Breast epithelium (tissue), 4 donors: ENCODE results near the gene KRTAP10-10. TPM values are rescaled to one million over a fixed set of nuclear protein-coding genes. Genes with fewer than 3 reads are reported as not detected.
"Not testable (repeated sequence)": the region's sequence is repeated elsewhere in the genome, so short reads cannot be mapped to it uniquely, and the experiment has no call there.

Source experiments
- DNase-seq, 2 donors: peaks; one replicate each; pipeline ENCODE4 v3.0.0-alpha.2; 2019; ENCODE audit warnings: low spot score in 2 of 2
- H3K27ac ChIP-seq, 2 donors: fragments of 200-600 bp; sonication (generic) in 1 of 2; one replicate each; pipeline ENCODE4 v1.5.1; 2016 to 2019; ENCODE audit warnings: mild to moderate bottlenecking in 1 of 2
- H3K27me3 ChIP-seq, 2 donors: fragments of 200-600 bp; sonication (generic) in 1 of 2; one replicate each; pipeline versions ENCODE4 v1.5.1 to v1.6.0; 2017 to 2019; ENCODE audit warnings: control low read depth in 1 of 2, mild to moderate bottlenecking in 1 of 2
- H3K36me3 ChIP-seq: fragments of 200-600 bp; one replicate; pipeline ENCODE4 v1.5.1; 2019
- H3K4me1 ChIP-seq, 2 donors: fragments of 200-600 bp; sonication (generic); one replicate each; pipeline ENCODE4 v1.5.1; 2016 to 2019; ENCODE audit warnings: control low read depth in 1 of 2
- H3K4me3 ChIP-seq, 3 donors: fragments of 200-600 bp; sonication (generic); 1 replicate in 2 of 3; 2 replicates in 1 of 3; pipeline ENCODE4 v1.5.1; 2016 to 2019; ENCODE audit warnings: mild to moderate bottlenecking in 3 of 3, moderate library complexity in 2 of 3
- H3K9me3 ChIP-seq, 2 donors: fragments of 200-600 bp; sonication (generic) in 1 of 2; one replicate each; pipeline ENCODE4 v1.5.1; 2016 to 2019; ENCODE audit warnings: control low read depth in 1 of 2
- POLR2A ChIP-seq: fragments of 450-650 bp; IDR thresholded peaks from one replicate; pipeline ENCODE4 v1.6.1; 2016; ENCODE audit warnings: antibody characterized with exemption, mild to moderate bottlenecking, moderate library complexity
- POLR2AphosphoS5 ChIP-seq, 3 donors: sonication (generic); formaldehyde crosslinking; IDR thresholded peaks; one replicate each; pipeline ENCODE4 v1.6.1; 2017; ENCODE audit warnings: antibody characterized with exemption in 3 of 3
- intact Hi-C: fragments of 100-400 bp; cut with DNase I; formaldehyde crosslinking; loops from one replicate; pipeline ENCODE4 v1.15.1; 2023; ENCODE audit warnings: low total_unique reads
- total RNA-seq, 3 donors: library from RNA; depleted of rRNA; stranded (reverse); fragments of >200 nt; gene quantifications; one replicate each; pipeline ENCODE4 v1.1.0, GENCODE V29; 2016
- TF ChIP-seq, protein P1 (sequence below), 3 donors: fragments of 450-650 bp; IDR thresholded peaks; one replicate each; pipeline ENCODE4 v1.5.1; 2016 to 2017; ENCODE audit warnings: antibody characterized with exemption in 3 of 3, mild to moderate bottlenecking in 3 of 3, moderate library complexity in 3 of 3

KRTAP10-10 gene
- total RNA-seq, 3 donors from 2014 or later, result not detected

- no peak overlapping the region for H3K27ac ChIP-seq
- H3K27me3 ChIP-seq, result peaks cover 0 to 17% of the 10 kb centered on the region in 2 donors
- no peak overlapping the region for H3K4me3 ChIP-seq
- no peak for DNase-seq
- peaks cover 38 to 42% of the 10 kb centered on the region in 2 donors for H3K9me3 ChIP-seq
- TF ChIP-seq, protein P1, sequence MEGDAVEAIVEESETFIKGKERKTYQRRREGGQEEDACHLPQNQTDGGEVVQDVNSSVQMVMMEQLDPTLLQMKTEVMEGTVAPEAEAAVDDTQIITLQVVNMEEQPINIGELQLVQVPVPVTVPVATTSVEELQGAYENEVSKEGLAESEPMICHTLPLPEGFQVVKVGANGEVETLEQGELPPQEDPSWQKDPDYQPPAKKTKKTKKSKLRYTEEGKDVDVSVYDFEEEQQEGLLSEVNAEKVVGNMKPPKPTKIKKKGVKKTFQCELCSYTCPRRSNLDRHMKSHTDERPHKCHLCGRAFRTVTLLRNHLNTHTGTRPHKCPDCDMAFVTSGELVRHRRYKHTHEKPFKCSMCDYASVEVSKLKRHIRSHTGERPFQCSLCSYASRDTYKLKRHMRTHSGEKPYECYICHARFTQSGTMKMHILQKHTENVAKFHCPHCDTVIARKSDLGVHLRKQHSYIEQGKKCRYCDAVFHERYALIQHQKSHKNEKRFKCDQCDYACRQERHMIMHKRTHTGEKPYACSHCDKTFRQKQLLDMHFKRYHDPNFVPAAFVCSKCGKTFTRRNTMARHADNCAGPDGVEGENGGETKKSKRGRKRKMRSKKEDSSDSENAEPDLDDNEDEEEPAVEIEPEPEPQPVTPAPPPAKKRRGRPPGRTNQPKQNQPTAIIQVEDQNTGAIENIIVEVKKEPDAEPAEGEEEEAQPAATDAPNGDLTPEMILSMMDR (IDR thresholded peaks at IDR 0.05), result no peak
- TF ChIP-seq POLR2AphosphoS5 (IDR thresholded peaks at IDR 0.05) (no peak), POLR2A (no peak)
- H3K4me1 ChIP-seq, result no peaks in the 10 kb centered on the region
- intact Hi-C loops, result no loop called here
- H3K36me3 ChIP-seq, result no peaks in the 10 kb centered on the region
These were observed 8.3 kb upstream of the KRTAP10-10 start for GRCh38 chr21:44628707-44629391.

GRCh38 chr21:44630440-44630839 lies 6.7 kb upstream of the KRTAP10-10 start:
- no peak for DNase-seq
- Histone ChIP-seq H3K36me3 (no peaks in the 10 kb centered on the region), H3K27me3 (peaks cover 0 to 17% of the 10 kb centered on the region in 2 donors), H3K4me3 (no peak overlapping the region), H3K9me3 (peaks cover 29 to 30% of the 10 kb centered on the region in 2 donors), H3K4me1 (no peaks in the 10 kb centered on the region), H3K27ac (no peak overlapping the region)
- intact Hi-C loops, result no loop called here
- no peak for TF ChIP-seq POLR2A
- no peak for TF ChIP-seq POLR2AphosphoS5 (IDR thresholded peaks at IDR 0.05)
- TF ChIP-seq, protein P1 (IDR thresholded peaks at IDR 0.05), result no peak

- Histone ChIP-seq H3K9me3 (peaks cover 29 to 30% of the 10 kb centered on the region in 2 donors), H3K4me3 (no peak overlapping the region), H3K27me3 (peaks cover 0 to 8% of the 10 kb centered on the region in 2 donors), H3K27ac (no peak overlapping the region), H3K36me3 (no peaks in the 10 kb centered on the region), H3K4me1 (no peaks in the 10 kb centered on the region)
- TF ChIP-seq POLR2A (no peak), POLR2AphosphoS5 (IDR thresholded peaks at IDR 0.05) (no peak)
- TF ChIP-seq, protein P1 (IDR thresholded peaks at IDR 0.05), result no peak
- no peak for DNase-seq
- intact Hi-C loops, result no loop called here
These were observed 5.1 kb upstream of the KRTAP10-10 start for GRCh38 chr21:44632067-44632466.

DNA sequence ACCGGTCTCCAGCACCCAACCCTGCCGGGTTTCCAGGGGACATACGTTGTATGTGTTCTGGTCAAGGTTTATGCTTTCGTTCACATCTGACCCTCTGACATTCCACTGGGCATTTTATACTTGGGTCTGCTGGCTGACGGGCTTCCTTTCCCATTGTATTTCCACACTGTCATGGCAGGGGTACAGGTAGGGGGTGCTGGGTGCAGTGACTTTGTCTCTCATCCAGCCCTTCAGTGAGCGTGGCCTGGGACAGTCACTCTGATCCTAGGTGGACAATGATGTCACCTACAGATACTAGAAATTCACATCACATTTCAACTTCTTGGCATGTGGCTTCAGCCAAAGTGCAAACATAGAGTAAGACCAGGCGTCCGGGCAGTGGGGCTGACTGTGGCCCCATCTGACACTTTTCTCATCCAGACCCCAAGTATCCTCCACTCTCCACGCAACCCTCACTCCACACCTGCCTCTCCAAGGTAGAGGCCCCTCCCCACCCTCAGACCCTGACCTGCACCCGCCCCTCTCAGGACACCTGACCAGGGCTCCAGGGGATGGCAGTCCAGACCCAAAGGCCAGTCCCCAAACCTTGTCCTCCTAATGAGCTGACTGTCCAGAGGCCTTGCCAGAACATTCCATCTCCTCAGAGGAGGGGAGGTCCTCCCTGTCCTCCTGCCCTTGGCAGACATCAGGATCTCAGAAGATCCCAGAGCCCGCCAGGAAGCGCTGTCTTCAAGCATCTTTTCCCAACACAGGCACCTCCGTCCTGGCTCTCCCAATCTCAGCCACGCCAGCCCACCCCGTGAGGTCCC lies 743 bp upstream of the KRTAP10-10 start:
- intact Hi-C loops, result loop anchor here (5.0 kb wide), 1 partner anchor 106 kb away; no protein-coding TSS in a partner anchor
- no peak overlapping the region for H3K27ac ChIP-seq
- H3K4me3 ChIP-seq, result no peak overlapping the region
- DNase-seq, result no peak
- peaks cover 0 to 25% of the 10 kb centered on the region in 2 donors for H3K27me3 ChIP-seq
- peaks cover 13 to 21% of the 10 kb centered on the region in 2 donors for H3K9me3 ChIP-seq
- H3K36me3 ChIP-seq, result no peaks in the 10 kb centered on the region
- TF ChIP-seq POLR2A (no peak), POLR2AphosphoS5 (IDR thresholded peaks at IDR 0.05) (no peak)
- TF ChIP-seq, protein P1 (IDR thresholded peaks at IDR 0.05), result no peak
- no peaks in the 10 kb centered on the region for H3K4me1 ChIP-seq

GRCh38 chr21:44637851-44638348 lies 744 bp downstream of the KRTAP10-10 start:
- H3K4me1 ChIP-seq, H3K4me3 ChIP-seq, H3K36me3 ChIP-seq, H3K27ac ChIP-seq, DNase-seq: not testable (repeated sequence)
- intact Hi-C loops, result loop anchor here (5.0 kb wide), 1 partner anchor 104 kb away; no protein-coding TSS in a partner anchor
- H3K27me3 ChIP-seq, result peaks cover 0 to 28% of the 10 kb centered on the region in 2 donors
- peaks cover 0 to 10% of the 10 kb centered on the region in 2 donors for H3K9me3 ChIP-seq

DNA sequence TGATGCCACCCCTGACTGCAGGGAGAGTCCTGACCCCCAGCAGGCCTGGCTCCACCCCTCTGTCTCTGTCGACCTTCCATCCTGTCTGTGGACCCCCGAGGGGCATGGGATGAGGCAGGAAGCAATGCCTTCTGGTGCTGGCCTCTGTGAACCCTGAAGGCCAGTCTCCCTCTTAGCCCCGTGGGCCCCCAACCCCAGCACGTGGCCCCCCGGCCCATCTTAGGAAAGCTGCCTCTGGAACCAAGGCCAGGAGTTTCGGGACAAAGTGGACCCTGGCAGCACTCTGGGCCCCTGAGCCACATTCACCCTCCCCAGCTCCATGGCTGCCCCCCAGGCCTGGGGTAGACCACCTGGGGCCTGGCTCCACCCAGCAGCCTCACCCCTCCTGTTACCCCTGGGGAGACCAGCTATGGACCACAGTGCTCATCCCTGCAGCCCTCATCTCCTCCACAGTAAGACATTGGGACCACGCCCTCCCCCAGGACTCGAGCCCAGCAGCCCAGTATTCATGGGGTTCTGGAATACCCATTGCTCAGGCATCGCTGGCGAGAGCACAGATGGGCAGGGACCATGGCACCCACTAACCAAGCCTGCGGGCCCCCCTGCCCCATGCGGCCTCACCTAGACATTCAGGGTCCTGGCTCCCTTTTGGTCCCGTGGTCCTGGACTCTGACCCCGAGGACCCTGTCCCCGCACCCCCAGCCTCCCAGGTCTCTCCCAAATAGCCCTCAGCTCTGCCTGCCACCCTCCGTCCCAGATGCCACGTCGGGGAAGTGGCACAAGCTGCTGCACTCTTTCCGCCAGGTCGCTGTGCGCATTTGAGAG lies 1.6 kb downstream of the KRTAP10-10 start:
- H3K27me3 ChIP-seq, result peaks cover 0 to 28% of the 10 kb centered on the region in 2 donors
- H3K4me1 ChIP-seq, H3K36me3 ChIP-seq, H3K4me3 ChIP-seq, DNase-seq, H3K27ac ChIP-seq: not testable (repeated sequence)
- intact Hi-C loops, result loop anchor here (5.0 kb wide), 1 partner anchor 104 kb away; no protein-coding TSS in a partner anchor
- H3K9me3 ChIP-seq, result peaks cover 1 to 15% of the 10 kb centered on the region in 2 donors
